ENCODE results near the gene ITPKB.

The ITPKB gene

GRCh38 chr1:226652613-226653012, 86.5 kb downstream of the ITPKB start:
- H3K4me3 Mint-ChIP-seq, result no peak overlapping the region
- peaks cover 22% of the 10 kb centered on the region for H3K4me1 Mint-ChIP-seq
- no peaks in the 10 kb centered on the region for H3K27me3 Mint-ChIP-seq
- no peaks in the 10 kb centered on the region for H3K9me3 Mint-ChIP-seq
- H3K36me3 Mint-ChIP-seq, result no peaks in the 10 kb centered on the region
- H3K27ac Mint-ChIP-seq, result no peak overlapping the region

- Mint-ChIP-seq H3K4me3 (no peak overlapping the region), H3K9me3 (no peaks in the 10 kb centered on the region), H3K4me1 (peaks cover 22% of the 10 kb centered on the region), H3K36me3 (no peaks in the 10 kb centered on the region), H3K27ac (no peak overlapping the region), H3K27me3 (no peaks in the 10 kb centered on the region)
Measured at GRCh38 chr1:226651732-226652105, 87.4 kb downstream of the ITPKB start.

- peak overlapping the region; percentile 63 for H3K27ac Mint-ChIP-seq
- no peaks in the 10 kb centered on the region for H3K36me3 Mint-ChIP-seq
- H3K4me1 Mint-ChIP-seq, result peaks cover 22% of the 10 kb centered on the region
- H3K9me3 Mint-ChIP-seq, result no peaks in the 10 kb centered on the region
- H3K4me3 Mint-ChIP-seq, result no peak overlapping the region
- no peaks in the 10 kb centered on the region for H3K27me3 Mint-ChIP-seq
Measured at GRCh38 chr1:226651041-226651731, 87.9 kb downstream of the ITPKB start.

GRCh38 chr1:226650236-226650841, 88.7 kb downstream of the ITPKB start:
- Mint-ChIP-seq H3K27ac (peak overlapping the region; percentile 82), H3K4me3 (no peak overlapping the region), H3K4me1 (peaks cover 23% of the 10 kb centered on the region), H3K27me3 (no peaks in the 10 kb centered on the region), H3K9me3 (no peaks in the 10 kb centered on the region), H3K36me3 (no peaks in the 10 kb centered on the region)

GRCh38 chr1:226649780-226650179, 89.3 kb downstream of the ITPKB start:
- no peak overlapping the region for H3K27ac Mint-ChIP-seq

GRCh38 chr1:226649244-226649643, 89.8 kb downstream of the ITPKB start:
- Mint-ChIP-seq H3K27ac (no peak overlapping the region), H3K4me1 (peaks cover 34% of the 10 kb centered on the region), H3K4me3 (no peak overlapping the region), H3K9me3 (no peaks in the 10 kb centered on the region), H3K36me3 (no peaks in the 10 kb centered on the region), H3K27me3 (no peaks in the 10 kb centered on the region)

More at GRCh38 chr1:226649780-226650179, 89.3 kb downstream of the ITPKB start:
- Mint-ChIP-seq H3K4me1 (peaks cover 28% of the 10 kb centered on the region), H3K36me3 (no peaks in the 10 kb centered on the region), H3K9me3 (no peaks in the 10 kb centered on the region), H3K27me3 (no peaks in the 10 kb centered on the region), H3K4me3 (no peak overlapping the region)

- H3K4me1 Mint-ChIP-seq, result peaks cover 42% of the 10 kb centered on the region
- no peaks in the 10 kb centered on the region for H3K9me3 Mint-ChIP-seq
- H3K27ac Mint-ChIP-seq, result no peak overlapping the region
- no peaks in the 10 kb centered on the region for H3K27me3 Mint-ChIP-seq
- no peak overlapping the region for H3K4me3 Mint-ChIP-seq
- H3K36me3 Mint-ChIP-seq, result no peaks in the 10 kb centered on the region
Measured at GRCh38 chr1:226648421-226648820, 90.7 kb downstream of the ITPKB start.

GRCh38 chr1:226647719-226648118, 91.4 kb downstream of the ITPKB start:
- Mint-ChIP-seq H3K9me3 (no peaks in the 10 kb centered on the region), H3K36me3 (no peaks in the 10 kb centered on the region), H3K4me1 (peaks cover 48% of the 10 kb centered on the region), H3K27me3 (no peaks in the 10 kb centered on the region), H3K27ac (peak overlapping the region; percentile 36), H3K4me3 (no peak overlapping the region)

- H3K4me1 Mint-ChIP-seq, result peaks cover 48% of the 10 kb centered on the region
- H3K9me3 Mint-ChIP-seq, result no peaks in the 10 kb centered on the region
- no peaks in the 10 kb centered on the region for H3K27me3 Mint-ChIP-seq
- no peak overlapping the region for H3K4me3 Mint-ChIP-seq
- H3K36me3 Mint-ChIP-seq, result no peaks in the 10 kb centered on the region
- peak overlapping the region; percentile 36 for H3K27ac Mint-ChIP-seq
Measured at GRCh38 chr1:226646870-226647449, 92.1 kb downstream of the ITPKB start.

- Mint-ChIP-seq H3K4me3 (peak overlapping the region; percentile 30), H3K27me3 (no peaks in the 10 kb centered on the region), H3K36me3 (no peaks in the 10 kb centered on the region), H3K4me1 (peaks cover 49% of the 10 kb centered on the region), H3K27ac (peak overlapping the region; percentile 36), H3K9me3 (no peaks in the 10 kb centered on the region)
Measured at GRCh38 chr1:226646026-226646869, 92.8 kb downstream of the ITPKB start.

GRCh38 chr1:226645279-226645976, 93.7 kb downstream of the ITPKB start:
- no peaks in the 10 kb centered on the region for H3K27me3 Mint-ChIP-seq
- peak overlapping the region; percentile 74 for H3K27ac Mint-ChIP-seq
- peak overlapping the region; percentile 47 for H3K4me3 Mint-ChIP-seq
- H3K36me3 Mint-ChIP-seq, result no peaks in the 10 kb centered on the region
- peaks cover 55% of the 10 kb centered on the region for H3K4me1 Mint-ChIP-seq
- H3K9me3 Mint-ChIP-seq, result no peaks in the 10 kb centered on the region

GRCh38 chr1:226644541-226645176, 94.4 kb downstream of the ITPKB start:
- Mint-ChIP-seq H3K4me3 (peak overlapping the region; percentile 47), H3K27ac (peak overlapping the region; percentile 46)

GRCh38 chr1:226643611-226644540, 95.2 kb downstream of the ITPKB start:
- H3K27ac Mint-ChIP-seq, result peak overlapping the region; percentile 86
- no peaks in the 10 kb centered on the region for H3K36me3 Mint-ChIP-seq
- no peaks in the 10 kb centered on the region for H3K9me3 Mint-ChIP-seq
- H3K4me3 Mint-ChIP-seq, result peak overlapping the region; percentile 64
- no peaks in the 10 kb centered on the region for H3K27me3 Mint-ChIP-seq
- peaks cover 60% of the 10 kb centered on the region for H3K4me1 Mint-ChIP-seq

More at GRCh38 chr1:226644541-226645176, 94.4 kb downstream of the ITPKB start:
- H3K27me3 Mint-ChIP-seq, result no peaks in the 10 kb centered on the region
- no peaks in the 10 kb centered on the region for H3K9me3 Mint-ChIP-seq
- H3K36me3 Mint-ChIP-seq, result no peaks in the 10 kb centered on the region
- H3K4me1 Mint-ChIP-seq, result peaks cover 60% of the 10 kb centered on the region

- Mint-ChIP-seq H3K36me3 (no peaks in the 10 kb centered on the region), H3K4me3 (peak overlapping the region; percentile 64), H3K4me1 (peaks cover 60% of the 10 kb centered on the region), H3K27me3 (no peaks in the 10 kb centered on the region), H3K9me3 (no peaks in the 10 kb centered on the region), H3K27ac (peak overlapping the region; percentile 86)
Measured at GRCh38 chr1:226643177-226643576, 95.9 kb downstream of the ITPKB start.
